Thyroid gland (tissue), 4 donors: Measurements from ENCODE around the gene NUPR1. TPM values are rescaled to one million over a fixed set of nuclear protein-coding genes. Genes with fewer than 3 reads are reported as not detected.

Source experiments
- DNase-seq, 2 donors: peaks; one replicate each; pipeline ENCODE4 v3.0.0-alpha.2; 2019
- H3K27ac ChIP-seq, 3 donors: fragments of 200-600 bp; sonication (generic); 1 replicate in 2 of 3; 2 replicates in 1 of 3; pipeline ENCODE4 v1.5.1; 2016 to 2019; ENCODE audit warnings: mild to moderate bottlenecking in 1 of 3, moderate library complexity in 1 of 3
- H3K27me3 ChIP-seq: fragments of 200-600 bp; sonication (generic); one replicate; pipeline ENCODE4 v1.5.1; 2019
- H3K36me3 ChIP-seq, 2 donors: fragments of 200-600 bp; sonication (generic); one replicate each; pipeline ENCODE4 v1.5.1; 2016 to 2019
- H3K4me1 ChIP-seq, 2 donors: fragments of 200-600 bp; sonication (generic); one replicate each; pipeline ENCODE4 v1.5.1; 2017 to 2019
- H3K4me3 ChIP-seq, 3 donors: fragments of 200-600 bp; sonication (generic); replicated peaks in 1 of 3; 1 replicate in 2 of 3; 2 replicates in 1 of 3; pipeline ENCODE4 v1.5.1; 2016; ENCODE audit warnings: mild to moderate bottlenecking in 1 of 3
- H3K9me3 ChIP-seq: fragments of 200-600 bp; sonication (generic); one replicate; pipeline ENCODE4 v1.5.1; 2017
- CTCF ChIP-seq, 6 experiments: fragments of 200-600 bp in 3 of 6; fragments of 450-650 bp in 3 of 6; sonication (generic) in 3 of 6; IDR thresholded peaks; one replicate each; pipeline ENCODE4 v1.5.1; 2016 to 2019; ENCODE audit warnings: antibody characterized with exemption in 6 of 6, mild to moderate bottlenecking in 2 of 6, inconsistent platforms in 1 of 6, moderate library complexity in 1 of 6
- POLR2A ChIP-seq, 2 donors: fragments of 450-650 bp; IDR thresholded peaks; one replicate each; pipeline ENCODE4 v1.6.1; 2017; ENCODE audit warnings: antibody characterized with exemption in 2 of 2, mild to moderate bottlenecking in 2 of 2, moderate library complexity in 1 of 2
- WGBS, 2 donors: methylation state at CpG; one replicate each; pipeline ENCODE4 v1.1.5; 2017; 5-methylcytosine and 5-hydroxymethylcytosine counted together
- intact Hi-C: fragments of 100-400 bp; cut with DNase I; formaldehyde crosslinking; loops from one replicate; pipeline ENCODE4 v1.15.1; 2023
- total RNA-seq, 4 donors: library from RNA; depleted of rRNA; stranded (reverse); fragments of >200 nt; gene quantifications; one replicate each; pipeline ENCODE4 v1.2.3, GENCODE V29; 2016

NUPR1 gene
- total RNA-seq, 4 donors from 2014 or later, result 53.3 to 1,103 (median 535) TPM

- Histone ChIP-seq H3K4me1 (peaks cover 6 to 26% of the 10 kb centered on the region in 2 donors), H3K4me3 (no peak overlapping the region), H3K36me3 (no peaks in the 10 kb centered on the region), H3K27me3 (no peaks in the 10 kb centered on the region), H3K9me3 (no peaks in the 10 kb centered on the region), H3K27ac (no peak overlapping the region)
- no peak for TF ChIP-seq CTCF (IDR thresholded peaks at IDR 0.05)
- no peak for TF ChIP-seq POLR2A (IDR thresholded peaks at IDR 0.05)
- WGBS, 2 donors, result 95 to 96% methylated on average over 8 of the region's 8 CpGs
- DNase-seq, result no peak
- intact Hi-C loops, result no loop called here
Observed at GRCh38 chr16:28575446-28576109, 36.8 kb upstream of the NUPR1 start.

- no peaks in the 10 kb centered on the region for H3K27me3 ChIP-seq
- peaks cover 6 to 26% of the 10 kb centered on the region in 2 donors for H3K4me1 ChIP-seq
- 97 to 99% methylated on average over 2 of the region's 2 CpGs for WGBS, 2 donors
- H3K27ac ChIP-seq, result no peak overlapping the region
- no peaks in the 10 kb centered on the region for H3K36me3 ChIP-seq
- no peak for TF ChIP-seq CTCF (IDR thresholded peaks at IDR 0.05)
- no peak for TF ChIP-seq POLR2A (IDR thresholded peaks at IDR 0.05)
- DNase-seq, result no peak
- no peak overlapping the region for H3K4me3 ChIP-seq
- H3K9me3 ChIP-seq, result no peaks in the 10 kb centered on the region
- intact Hi-C loops, result no loop called here
Observed at GRCh38 chr16:28574925-28575324, 36.2 kb upstream of the NUPR1 start.

DNA sequence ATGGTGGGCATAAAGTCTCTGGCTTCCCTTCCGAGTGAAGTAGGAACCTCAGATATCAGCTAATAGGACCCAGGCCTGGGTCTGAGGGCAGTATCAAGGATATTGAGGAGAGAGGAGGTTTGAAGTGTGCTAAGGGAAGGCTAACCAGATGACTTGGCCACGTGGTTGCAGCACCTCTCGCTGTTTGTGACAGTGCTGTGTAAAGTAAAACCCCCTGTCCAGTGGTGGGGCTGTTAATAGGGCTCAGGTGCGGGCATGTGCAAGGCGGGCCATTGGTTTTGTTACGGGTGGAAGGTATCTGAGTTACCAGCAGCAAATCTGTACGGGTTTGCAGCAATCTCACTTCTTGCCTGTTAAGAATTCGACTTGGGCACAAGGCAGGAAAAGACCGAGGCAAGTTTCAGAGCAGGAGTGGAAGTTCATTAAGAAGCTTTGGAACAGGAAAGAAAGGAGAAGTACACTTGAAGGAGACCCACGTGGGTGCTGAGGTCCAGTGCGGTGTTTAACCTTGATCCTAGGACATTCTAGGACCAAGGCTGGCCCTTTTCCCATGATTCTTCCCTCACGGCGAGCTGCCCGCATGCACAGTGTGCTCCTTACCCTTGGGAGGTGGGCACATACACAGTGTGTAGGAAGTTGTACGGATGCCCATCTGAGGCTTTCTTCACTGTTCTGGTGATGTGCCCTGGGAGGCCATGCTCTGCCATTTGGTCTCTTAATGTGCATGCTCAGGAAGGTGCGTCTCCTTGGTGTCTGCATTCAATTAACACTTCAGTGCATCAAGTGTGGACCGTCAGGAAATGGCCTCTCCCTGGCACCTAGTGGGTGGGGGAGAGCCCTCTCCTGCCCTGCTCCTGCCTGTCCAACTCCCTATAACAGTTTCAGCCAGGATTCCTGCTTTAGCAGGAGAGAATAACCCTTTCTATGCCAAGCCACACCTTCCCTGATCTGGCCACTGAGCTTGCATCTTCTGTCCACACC lies 35.3 kb upstream of the NUPR1 start:
- WGBS, 2 donors, result 69 to 72% methylated on average over 17 of the region's 17 CpGs
- H3K27me3 ChIP-seq, result no peaks in the 10 kb centered on the region
- H3K36me3 ChIP-seq, result no peaks in the 10 kb centered on the region
- H3K4me1 ChIP-seq, result peaks cover 6 to 26% of the 10 kb centered on the region in 2 donors
- peak; percentile 29 to 32 for DNase-seq
- no peak for TF ChIP-seq CTCF (IDR thresholded peaks at IDR 0.05)
- TF ChIP-seq POLR2A (IDR thresholded peaks at IDR 0.05), result no peak
- intact Hi-C loops, result no loop called here
- H3K27ac ChIP-seq, result peak overlapping the region in 1 of 3 donors; percentile 6
- no peak overlapping the region for H3K4me3 ChIP-seq
- no peaks in the 10 kb centered on the region for H3K9me3 ChIP-seq

GRCh38 chr16:28572696-28573510 lies 34.1 kb upstream of the NUPR1 start:
- peak overlapping the region in 1 of 3 donors; percentile 6 for H3K27ac ChIP-seq
- WGBS, 2 donors, result 57 to 58% methylated on average over 15 of the region's 15 CpGs
- no peak overlapping the region for H3K4me3 ChIP-seq
- peak; percentile 52 to 55 for DNase-seq
- H3K9me3 ChIP-seq, result no peaks in the 10 kb centered on the region
- intact Hi-C loops, result no loop called here
- peaks cover 6 to 26% of the 10 kb centered on the region in 2 donors for H3K4me1 ChIP-seq
- no peak for TF ChIP-seq CTCF (IDR thresholded peaks at IDR 0.05)
- no peak for TF ChIP-seq POLR2A (IDR thresholded peaks at IDR 0.05)
- H3K27me3 ChIP-seq, result no peaks in the 10 kb centered on the region
- no peaks in the 10 kb centered on the region for H3K36me3 ChIP-seq
